GM18858 (cell line): ENCODE results near the gene NANOGP8.
"Not testable (repeated sequence)": the region's sequence is repeated elsewhere in the genome, so short reads cannot be mapped to it uniquely, and the experiment has no call there.

Experiments used
- ATAC-seq: cut with Tn5 transposase; IDR thresholded peaks from one replicate; pipeline ENCODE4 v1.9.1; 2021; ENCODE audit not compliant: unreplicated experiment

NANOGP8 gene

GRCh38 chr15:35085176-35085919 is at the start of gene NANOGP8:
NANOGP8 (minus strand) TSS chr15:35085295; CDS start chr15:35085110, 185 bp downstream.
- not testable (repeated sequence) for ATAC-seq

DNA sequence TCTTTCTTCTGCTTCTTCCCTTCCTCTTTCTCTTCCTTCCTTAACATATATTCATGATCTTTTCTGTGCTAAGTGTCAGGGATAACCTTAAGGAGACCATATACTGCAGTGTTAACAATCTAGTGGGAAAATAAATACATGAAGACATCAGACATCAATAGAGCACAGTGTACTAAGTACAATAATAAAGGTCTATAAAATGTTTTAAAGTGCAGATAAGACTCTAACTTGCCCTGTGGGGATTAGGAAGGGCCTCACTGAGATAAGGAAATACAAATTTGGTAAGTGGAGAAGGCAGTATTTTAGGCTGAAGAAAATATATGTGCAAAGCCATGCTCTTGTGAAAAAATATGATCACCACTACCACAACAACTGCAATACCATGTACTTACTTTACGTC is 49.2 kb upstream of the NANOGP8 start:
- ATAC-seq = no peak

GRCh38 chr15:35130245-35130644 is 45.1 kb upstream of the NANOGP8 start:
- no peak for ATAC-seq

DNA sequence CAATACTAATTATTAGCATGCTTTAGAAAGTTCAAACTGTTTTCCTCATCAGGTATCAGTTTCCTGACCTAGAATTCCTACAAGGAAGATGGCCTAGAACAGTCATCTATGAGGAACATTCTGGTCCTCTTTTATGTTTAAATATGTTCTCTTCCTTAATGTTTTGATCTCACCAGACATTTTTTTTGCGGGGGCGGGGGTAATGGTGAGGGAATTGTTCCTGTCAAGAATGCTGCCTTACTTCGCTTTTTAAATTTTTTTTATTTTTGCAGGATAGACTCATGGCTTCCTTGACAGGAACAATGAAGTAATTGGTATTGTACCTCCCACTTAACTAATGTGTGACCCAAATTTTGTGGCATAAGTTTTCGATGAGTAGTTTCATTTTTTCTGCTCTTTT is 44.3 kb upstream of the NANOGP8 start:
- no peak for ATAC-seq

DNA sequence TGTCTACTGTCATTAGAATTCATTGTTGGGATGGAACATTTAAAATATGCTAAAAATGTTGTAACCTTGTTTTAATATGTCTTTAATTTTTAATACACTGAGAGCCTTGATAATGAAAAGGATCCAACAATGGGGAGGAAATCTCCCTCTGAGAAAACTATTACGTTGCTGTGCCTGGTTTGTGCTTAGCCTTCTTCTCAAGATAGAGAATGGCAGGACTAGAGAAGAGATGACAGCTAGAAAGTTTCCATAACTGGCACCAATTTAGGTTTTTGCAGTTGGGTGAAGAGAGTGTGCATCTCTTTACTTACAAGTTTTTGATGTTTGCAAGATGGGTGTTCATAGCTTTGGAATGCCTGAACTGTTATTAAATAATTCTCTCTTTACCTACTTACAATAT is 42.6 kb upstream of the NANOGP8 start:
- ATAC-seq = no peak

DNA sequence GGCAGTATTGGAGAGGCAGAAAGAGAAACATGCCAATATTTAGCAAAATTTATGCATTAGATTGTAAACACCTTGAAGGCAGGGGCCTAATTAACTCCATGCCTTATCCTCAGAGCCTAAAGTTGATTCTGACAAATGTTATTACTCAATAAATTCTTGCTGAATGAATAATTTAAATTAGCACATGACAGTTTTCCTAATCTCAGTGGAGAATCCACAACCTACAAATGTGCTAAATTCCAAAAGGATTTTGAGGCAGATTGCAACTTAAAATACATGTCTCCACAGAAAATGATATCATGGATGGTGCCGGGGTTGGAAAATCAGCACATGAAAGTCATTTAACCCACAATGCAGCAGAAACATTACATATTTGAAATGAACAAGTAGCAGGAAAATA is 41.1 kb upstream of the NANOGP8 start:
- no peak for ATAC-seq

DNA sequence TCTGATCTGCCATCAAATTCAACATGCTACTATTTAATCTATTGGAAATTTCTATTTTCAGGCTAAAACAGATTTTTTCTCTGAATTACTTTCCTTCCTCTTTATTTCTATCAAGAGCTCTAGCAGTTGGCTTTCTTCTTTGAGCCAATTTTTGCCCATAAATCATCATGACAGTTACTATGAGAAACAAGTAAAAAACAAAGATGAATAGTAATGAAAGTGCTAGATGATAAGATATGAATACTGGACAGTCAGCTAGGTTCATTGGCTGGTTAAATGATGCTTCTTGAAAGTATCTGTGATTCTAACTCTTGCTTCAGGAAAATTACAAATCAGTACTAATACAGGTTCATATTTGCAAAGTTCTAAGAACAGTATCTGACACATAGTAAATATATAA is 38.6 kb upstream of the NANOGP8 start:
- ATAC-seq = no peak

GRCh38 chr15:35121611-35122359 is 36.7 kb upstream of the NANOGP8 start:
- no peak for ATAC-seq

DNA sequence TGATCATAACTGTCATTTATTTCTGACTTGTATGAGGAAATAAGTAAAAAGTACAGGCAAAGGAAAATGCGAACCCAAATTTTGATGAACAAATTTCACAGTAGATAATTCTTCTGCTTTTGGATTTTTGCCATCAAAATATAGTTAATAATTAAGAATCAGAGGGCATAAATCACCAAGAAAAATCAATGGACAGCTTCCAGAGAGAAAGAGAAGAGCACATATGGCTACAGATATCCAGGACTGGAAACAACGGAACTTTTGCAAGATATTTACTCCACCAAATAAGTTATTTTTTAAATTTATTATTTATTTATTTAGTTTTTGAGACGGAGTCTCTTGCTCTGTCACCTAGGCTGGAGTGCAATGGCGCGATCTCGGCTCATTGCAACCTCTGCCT is 35.1 kb upstream of the NANOGP8 start:
- ATAC-seq = no peak

DNA sequence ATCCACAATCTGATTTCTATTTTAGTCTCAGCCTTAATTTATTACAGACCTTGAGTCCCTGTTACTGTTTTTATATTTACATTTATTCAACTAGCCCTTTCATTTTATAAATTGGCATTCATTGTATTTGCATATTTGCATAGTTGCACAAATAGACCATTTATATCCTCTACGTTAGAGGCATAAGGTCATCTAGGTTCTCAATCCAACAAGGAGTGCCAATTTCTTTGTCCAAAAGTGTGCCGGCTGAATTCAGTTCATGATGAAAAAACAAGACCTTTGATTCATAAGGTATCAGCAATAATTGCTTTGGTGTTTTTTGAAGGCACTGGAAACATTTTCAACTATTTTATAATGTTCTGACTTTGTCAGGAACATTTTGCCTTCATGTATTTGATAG is 33.9 kb upstream of the NANOGP8 start:
- no peak for ATAC-seq

DNA sequence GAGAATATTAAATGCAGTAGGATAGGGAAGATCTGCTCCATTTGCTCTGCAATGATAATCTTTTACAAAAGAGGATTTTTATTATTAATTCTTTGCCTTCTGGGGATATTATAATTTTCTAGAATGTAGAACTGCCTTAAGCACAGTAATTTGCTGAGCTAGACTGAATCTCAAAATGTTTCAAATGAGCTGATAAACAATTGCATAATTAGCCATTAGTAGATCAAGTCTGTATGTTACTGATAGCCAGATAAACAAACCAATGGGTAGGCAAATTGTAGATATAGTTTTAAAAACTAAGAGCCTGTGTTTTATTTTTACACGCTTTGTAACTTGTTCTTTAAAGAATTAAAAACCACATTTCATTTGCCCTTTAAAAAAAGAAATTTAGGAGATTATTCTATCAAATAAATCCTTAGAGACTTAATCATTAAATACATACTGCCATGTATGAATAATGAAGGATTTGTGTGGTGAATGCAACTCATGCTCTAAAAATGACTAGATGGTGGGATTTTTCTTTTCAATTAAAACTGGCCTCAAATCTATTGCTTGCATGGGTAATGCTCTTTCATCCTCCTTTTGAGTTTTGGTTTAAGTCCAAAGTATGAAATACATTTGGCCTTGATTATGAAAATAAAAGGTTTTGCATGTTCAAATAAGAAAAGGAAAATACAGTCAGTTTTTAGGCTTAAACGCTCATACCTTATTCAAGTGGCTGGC is 32.6 kb upstream of the NANOGP8 start:
- no peak for ATAC-seq

DNA sequence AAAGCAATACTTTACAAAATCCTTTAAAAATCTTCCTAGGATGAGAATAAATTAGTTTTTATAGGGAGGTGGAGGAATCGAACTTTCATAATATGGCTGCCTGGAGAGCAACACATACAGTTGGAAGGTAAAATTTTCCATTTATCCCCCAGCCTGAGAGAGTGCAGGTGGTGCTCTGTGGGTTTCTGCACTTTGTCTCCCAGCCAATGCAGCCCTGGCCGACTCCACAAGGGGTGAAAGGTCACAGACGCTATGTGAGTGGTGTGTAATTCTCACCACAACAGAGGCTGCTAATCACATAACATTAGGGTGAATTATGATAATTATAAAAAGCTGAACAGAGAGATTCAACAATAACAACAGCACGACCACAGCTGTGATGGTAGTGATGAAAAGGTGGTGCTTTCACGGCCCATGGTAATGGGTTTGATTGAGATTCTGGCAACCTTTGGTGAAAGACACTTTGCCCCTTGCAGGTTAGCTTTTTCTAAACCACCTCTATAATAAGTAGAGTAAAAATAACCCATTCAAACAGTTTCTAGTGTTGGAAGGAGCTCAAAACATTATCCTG is 30.1 kb upstream of the NANOGP8 start:
- ATAC-seq = no peak

- no peak for ATAC-seq
Measured at GRCh38 chr15:35112346-35112745, 27.3 kb upstream of the NANOGP8 start.

DNA sequence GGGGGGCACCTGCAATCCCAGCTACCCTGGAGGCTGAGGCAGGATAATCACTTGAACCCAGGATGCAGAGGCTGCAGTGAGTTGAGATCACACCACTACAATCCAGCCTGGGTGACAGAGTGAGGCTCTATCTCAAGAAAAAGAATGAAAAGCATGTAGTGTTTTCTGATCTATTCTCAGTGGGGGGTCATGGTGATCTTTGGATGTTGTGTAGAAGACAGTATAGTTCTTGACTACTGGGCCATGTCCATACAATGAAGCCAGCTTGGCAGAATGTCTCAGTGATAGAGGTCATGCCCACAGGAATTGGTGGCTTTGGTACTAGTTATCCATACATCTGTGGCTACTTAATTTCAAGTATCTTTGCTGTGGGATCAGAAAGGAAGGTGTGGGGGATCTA is 26.8 kb upstream of the NANOGP8 start:
- no peak for ATAC-seq

DNA sequence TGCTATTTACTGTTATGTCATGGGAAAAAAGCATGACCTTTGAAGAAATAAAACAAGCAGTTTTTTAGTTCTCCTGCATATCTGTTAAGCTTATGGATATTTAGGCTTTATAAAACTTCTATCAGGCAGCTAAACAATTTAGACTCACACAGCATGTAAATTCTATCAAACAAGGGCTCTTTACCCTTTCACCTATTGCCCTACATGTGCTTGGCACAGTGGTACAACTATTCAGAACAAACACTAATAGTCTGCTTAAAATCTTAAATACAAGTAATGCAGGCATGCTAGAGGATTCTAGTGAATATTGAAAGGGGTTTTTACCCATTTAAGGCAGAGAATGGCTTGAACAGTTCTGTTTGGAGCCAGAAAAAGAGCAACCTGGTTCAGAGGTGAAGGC is 23.4 kb upstream of the NANOGP8 start:
- no peak for ATAC-seq

GRCh38 chr15:35107561-35107960 is 22.5 kb upstream of the NANOGP8 start:
- ATAC-seq = no peak

GRCh38 chr15:35107122-35107521 is 22.0 kb upstream of the NANOGP8 start:
- ATAC-seq = no peak

GRCh38 chr15:35104526-35105147 is 19.5 kb upstream of the NANOGP8 start:
- no peak for ATAC-seq

GRCh38 chr15:35102186-35102585 is 17.1 kb upstream of the NANOGP8 start:
- no peak for ATAC-seq

DNA sequence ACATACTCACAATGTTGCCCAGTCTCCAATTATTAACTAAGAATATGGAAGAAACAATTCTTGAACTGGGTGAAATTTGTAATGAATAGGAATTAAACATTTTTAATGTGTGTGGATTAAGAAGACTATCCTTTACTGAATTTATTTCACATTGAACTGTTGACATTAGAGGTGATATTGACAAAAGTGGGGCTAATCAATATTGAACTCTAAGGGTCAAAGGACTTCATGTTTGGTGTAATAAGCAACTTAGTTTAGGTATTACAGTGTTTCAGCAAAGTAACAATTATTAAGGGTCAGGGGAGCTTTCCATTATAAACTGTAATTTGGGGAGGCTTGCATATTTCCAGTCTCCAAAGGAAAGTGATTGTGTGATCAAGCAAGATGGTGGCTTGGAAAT is 16.2 kb upstream of the NANOGP8 start:
- ATAC-seq = no peak

- ATAC-seq = no peak
Measured at GRCh38 chr15:35098737-35099136, 13.6 kb upstream of the NANOGP8 start.
